Measurements from ENCODE around the gene HS3ST4.

DNA sequence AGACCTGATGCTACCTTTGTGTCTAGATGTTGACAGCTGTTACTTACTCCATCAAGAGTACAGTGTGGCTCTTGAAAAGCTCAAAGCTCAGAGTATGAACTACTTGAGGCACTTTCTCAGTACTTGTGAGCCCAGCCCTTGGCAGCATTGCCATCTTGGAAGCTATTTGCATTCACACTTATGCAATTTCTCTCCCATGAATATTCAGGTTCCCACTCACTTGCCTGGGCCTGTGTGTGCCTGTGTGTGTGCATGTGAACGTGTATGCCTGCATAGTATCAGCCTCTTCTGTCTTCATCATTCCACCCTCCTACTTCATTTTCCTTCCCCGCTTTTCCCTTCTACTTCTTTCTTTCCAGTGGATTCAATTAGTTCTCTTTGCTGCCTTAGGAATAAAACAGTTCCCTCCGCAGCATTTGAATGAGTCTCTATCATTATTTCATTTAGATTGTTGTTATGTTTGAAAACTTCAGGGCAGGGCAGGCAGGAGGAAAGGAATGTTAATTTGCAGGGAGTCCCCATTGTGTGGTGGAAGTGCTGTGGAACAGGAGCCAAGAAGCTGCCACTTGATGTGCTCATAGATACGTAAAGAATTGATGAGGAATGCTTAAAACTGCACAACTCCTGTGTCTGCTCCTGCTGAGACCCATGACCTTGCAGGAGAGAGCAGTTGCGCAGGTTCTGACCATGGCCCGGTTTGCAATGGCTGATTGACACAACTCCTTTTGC is 58.9 kb downstream of the HS3ST4 start:
- no peak for TF ChIP-seq ZFX (IDR thresholded peaks at IDR 0.05; ENCODE audit: borderline replicate concordance)
- TF ChIP-seq, protein P1, sequence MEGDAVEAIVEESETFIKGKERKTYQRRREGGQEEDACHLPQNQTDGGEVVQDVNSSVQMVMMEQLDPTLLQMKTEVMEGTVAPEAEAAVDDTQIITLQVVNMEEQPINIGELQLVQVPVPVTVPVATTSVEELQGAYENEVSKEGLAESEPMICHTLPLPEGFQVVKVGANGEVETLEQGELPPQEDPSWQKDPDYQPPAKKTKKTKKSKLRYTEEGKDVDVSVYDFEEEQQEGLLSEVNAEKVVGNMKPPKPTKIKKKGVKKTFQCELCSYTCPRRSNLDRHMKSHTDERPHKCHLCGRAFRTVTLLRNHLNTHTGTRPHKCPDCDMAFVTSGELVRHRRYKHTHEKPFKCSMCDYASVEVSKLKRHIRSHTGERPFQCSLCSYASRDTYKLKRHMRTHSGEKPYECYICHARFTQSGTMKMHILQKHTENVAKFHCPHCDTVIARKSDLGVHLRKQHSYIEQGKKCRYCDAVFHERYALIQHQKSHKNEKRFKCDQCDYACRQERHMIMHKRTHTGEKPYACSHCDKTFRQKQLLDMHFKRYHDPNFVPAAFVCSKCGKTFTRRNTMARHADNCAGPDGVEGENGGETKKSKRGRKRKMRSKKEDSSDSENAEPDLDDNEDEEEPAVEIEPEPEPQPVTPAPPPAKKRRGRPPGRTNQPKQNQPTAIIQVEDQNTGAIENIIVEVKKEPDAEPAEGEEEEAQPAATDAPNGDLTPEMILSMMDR (IDR thresholded peaks at IDR 0.05): no peak
